GM18861 (cell line): Measurements from ENCODE around the gene FEZ2.
"Not testable (repeated sequence)": the region's sequence is repeated elsewhere in the genome, so short reads cannot be mapped to it uniquely, and the experiment has no call there.

Source experiments
- ATAC-seq: cut with Tn5 transposase; IDR thresholded peaks from one replicate; pipeline ENCODE4 v1.9.1; 2021; ENCODE audit not compliant: unreplicated experiment

The FEZ2 gene

GRCh38 chr2:36597532-36598377 is at the start of gene FEZ2:
Gene FEZ2, minus strand, starts transcription at chr2:36598168. Its CDS starts 26 bp downstream, at chr2:36598142.
- peak; percentile 99 for ATAC-seq

DNA sequence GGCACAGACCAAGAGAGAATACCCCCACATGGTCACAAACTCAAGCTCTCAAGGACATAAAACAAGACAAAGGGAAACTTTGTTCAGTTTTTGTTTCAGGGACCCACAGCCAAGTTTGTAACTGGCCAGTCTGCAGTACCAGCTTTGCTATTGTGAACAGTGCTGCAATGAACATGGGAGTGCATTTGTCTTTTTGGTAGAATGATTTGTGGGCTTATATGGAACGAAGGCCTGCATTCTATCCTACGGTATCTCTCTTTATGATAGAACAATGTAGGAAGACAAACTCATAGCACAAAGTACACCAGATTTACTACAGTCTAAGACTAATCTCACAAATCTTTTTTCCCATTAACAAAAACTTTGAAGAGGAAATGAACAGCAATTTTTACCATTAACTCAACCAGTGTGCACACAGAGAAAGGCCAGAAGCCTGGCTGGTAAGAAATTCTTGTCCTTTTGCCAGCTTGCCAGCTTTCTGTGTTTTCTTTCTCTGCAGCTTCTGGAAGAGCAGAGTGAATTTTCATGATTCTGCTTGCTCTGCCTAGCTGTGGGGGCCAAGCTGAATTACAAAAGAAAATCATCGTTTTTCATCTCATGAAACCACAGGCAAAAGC is 37.1 kb upstream of the FEZ2 start:
- no peak for ATAC-seq

DNA sequence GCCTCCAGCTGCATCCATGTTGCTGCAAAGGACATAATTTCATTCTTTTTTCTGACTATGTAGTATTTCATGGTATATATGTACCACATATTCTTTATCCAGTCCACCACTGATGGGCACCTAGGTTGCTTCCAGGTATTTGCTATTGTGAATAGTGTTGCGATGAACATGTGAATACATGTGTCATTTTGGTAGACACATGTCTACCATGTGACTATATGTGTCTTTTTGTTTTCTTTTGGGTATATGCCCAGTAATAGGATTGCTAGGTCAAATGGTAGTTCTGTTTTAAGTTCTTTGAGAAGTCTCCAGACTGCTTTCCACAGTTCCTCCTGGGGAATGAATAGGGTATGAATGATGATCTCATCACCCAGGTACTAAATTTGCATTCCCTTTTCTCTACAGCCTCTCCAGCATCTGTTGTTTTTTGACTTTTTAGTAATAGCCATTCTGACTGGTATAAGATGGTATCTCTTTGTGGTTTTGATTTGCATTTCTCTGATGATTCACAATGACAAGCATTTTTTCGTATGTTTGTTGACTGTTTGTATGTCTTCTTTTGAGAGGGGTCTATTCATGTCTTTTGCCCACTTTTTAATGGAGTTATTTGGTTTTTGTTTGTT is 35.6 kb upstream of the FEZ2 start:
- ATAC-seq: no peak

DNA sequence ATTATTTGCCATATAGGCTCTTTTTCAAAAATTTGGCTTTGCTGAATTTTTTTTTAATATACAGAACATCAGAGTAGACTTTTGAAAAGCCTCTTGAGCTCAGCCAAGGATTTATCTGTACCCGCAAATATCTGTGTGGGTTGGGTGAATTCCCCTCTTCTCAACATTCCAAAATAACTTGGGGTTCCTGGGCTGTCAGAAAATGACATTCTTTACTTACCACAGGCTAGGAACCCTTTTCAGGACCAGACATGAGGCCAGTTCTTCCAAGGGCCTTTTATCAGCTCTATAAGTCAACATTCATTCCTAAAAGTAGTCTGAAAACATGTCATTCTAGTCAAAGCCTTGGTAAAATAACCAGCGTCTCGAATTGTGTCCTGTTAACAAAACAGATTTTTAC is 28.8 kb upstream of the FEZ2 start:
- no peak for ATAC-seq

GRCh38 chr2:36626071-36626470 is 28.1 kb upstream of the FEZ2 start:
- no peak for ATAC-seq

- ATAC-seq: no peak
These were observed 27.3 kb upstream of the FEZ2 start for GRCh38 chr2:36625304-36625703.

DNA sequence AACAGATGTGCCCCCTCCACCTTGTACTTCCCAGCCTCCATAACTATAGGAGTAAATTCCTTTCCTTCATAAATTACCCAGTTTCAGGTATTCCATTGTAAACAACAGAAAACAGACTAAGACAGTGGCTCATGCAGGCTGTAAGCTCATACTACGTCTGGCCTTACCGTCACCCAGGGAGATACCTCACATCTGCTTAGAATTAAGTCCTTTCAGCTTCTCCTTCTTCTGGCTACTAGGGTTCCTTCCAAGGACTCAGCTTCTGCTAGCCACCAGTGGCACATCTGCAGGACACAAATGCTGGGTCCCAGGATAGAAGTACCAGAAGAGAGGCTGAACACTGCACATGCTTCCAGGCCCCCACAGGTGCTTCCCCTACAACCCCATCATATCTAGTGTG is 22.4 kb upstream of the FEZ2 start:
- no peak for ATAC-seq

DNA sequence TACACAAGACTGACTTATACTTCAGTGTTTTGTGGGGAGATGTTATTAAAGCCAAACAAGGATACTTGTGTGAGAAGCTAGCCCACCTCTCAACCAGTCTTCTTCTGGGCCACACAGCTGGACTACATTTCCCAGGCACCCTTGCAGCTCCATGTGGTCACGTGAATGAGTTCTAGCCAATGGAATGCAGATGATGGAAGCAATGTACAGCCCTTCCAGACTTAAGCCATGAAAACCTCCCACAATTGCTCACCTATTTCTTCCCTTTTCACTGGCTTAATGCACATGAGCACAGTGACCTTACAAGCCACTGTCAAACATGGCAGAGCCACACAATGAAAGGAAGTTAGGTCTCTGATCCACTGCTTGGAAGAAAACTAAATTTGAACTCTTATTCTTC is 20.4 kb upstream of the FEZ2 start:
- ATAC-seq: peak; percentile 98

GRCh38 chr2:36616947-36617346 is 19.0 kb upstream of the FEZ2 start:
- ATAC-seq: no peak

GRCh38 chr2:36615222-36615621 is 17.3 kb upstream of the FEZ2 start:
- no peak for ATAC-seq

- no peak for ATAC-seq
These were observed 15.8 kb upstream of the FEZ2 start for GRCh38 chr2:36613801-36614200.

GRCh38 chr2:36611316-36611990 is 13.5 kb upstream of the FEZ2 start:
- no peak for ATAC-seq

DNA sequence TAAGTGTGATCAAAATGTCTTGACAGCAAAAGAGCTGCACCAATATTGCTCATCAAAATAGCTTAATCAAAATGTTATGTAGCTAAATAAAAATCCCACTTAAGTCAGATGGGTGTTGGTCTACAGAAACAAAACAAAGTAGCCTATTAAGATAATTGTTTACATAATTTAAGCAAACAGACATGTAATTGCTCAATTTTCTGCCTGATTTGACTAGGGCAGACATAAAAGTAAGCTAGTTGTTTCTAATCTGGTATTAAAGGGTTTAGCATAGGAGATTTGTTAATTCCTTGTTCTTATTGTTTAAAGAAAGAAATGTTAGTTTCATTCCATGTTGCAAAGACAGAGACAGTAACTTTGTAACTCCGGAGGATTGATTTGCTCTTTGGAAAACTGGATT is 11.5 kb upstream of the FEZ2 start:
- ATAC-seq: no peak

DNA sequence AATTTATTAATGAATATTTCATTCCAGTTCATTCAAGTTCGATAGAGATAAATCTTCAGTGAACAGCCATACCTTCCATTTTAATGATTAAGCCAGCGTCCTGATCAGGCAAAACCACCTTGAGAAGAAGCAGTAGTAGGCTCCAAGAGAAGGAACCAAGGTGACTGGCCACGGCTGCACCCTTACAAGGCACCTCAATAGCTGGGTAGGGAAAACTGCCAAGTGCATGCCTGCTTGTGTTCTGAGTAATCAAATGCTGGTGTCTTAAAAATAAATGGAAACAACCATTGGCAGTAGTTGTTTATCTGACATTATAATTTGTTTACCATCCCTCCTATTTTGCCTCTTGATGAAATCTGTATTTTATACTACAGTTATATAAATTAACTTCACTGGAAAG is 10.0 kb upstream of the FEZ2 start:
- ATAC-seq: no peak

- ATAC-seq: no peak
These were observed 9.0 kb upstream of the FEZ2 start for GRCh38 chr2:36606925-36607324.

DNA sequence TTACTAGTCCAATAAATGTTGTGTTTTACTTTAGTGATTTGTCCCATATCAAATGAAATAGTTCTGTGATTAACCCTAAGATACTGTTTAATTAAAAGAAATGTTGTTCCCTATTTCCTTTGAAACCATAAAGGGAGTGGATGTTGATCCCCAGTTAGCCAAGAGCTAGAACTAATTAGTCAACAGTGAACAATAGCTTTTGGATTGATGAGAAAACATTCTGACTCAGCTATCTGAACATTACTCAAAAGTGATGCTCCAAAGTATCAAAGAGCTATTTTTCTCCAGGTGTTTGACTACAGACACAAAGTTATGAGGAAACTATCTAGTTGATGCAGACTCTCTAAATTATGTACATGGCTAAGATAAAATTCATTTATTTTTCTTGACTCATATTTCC is 7.3 kb upstream of the FEZ2 start:
- no peak for ATAC-seq

GRCh38 chr2:36603629-36604028 is 5.7 kb upstream of the FEZ2 start:
- ATAC-seq: not testable (repeated sequence)

GRCh38 chr2:36597003-36597531 is 901 bp downstream of the FEZ2 start:
- no peak for ATAC-seq

DNA sequence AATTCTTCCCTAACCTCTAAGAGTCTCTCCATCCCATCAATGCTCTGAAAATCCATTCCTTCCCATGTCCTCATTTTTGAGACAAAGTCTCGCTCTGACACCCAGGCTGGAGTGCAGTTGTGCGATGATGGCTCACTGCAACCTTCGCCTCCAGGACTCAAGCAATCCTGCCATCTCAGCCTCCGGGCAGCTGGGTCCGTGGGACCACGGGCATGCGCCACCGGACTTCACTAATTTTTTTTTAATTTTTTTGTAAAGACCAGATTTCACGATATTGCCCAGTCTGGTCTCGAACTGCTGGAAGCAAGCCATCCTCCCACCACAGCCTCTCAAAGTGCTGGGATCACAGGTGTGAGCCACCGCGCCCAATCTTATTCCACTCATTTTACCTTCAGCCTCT is 1.6 kb downstream of the FEZ2 start:
- no peak for ATAC-seq

DNA sequence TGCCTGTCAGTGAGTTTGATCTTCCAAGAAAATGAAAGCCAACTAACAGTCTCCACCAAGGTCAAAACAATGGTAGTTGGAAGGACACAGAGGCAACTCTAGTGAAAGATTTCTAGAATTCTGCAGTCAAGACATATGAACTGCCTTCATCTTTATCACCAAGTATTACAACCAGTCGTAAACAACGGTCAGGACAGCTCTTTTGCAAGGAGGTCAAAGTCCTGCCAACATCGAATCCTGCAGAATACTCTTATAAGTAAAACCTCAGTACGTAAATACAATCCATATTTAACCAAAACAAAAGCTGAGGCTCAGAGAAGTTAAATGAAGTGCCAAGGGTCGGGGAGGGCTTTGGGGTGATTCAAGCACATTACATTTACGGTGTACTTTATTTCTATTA is 3.1 kb downstream of the FEZ2 start:
- no peak for ATAC-seq

- no peak for ATAC-seq
These were observed 8.7 kb downstream of the FEZ2 start for GRCh38 chr2:36589230-36589630.
